ENCODE data around the gene TRAPPC6A. TPM values are rescaled to one million over a fixed set of nuclear protein-coding genes. Genes with fewer than 3 reads are reported as not detected.
"Not testable (repeated sequence)": the region's sequence is repeated elsewhere in the genome, so short reads cannot be mapped to it uniquely, and the experiment has no call there.

The TRAPPC6A gene
- total RNA-seq, 1 donor: 30.9 TPM

GRCh38 chr19:45123440-45123850 lies 54.6 kb downstream of the TRAPPC6A start:
- H3K4me3 ChIP-seq (ENCODE audit: low read length): no peak overlapping the region
- H3K4me1 ChIP-seq (ENCODE audit: insufficient read depth, low read length): peaks cover 12% of the 10 kb centered on the region
- H3K9me3 ChIP-seq (ENCODE audit: low read depth, low read length): no peaks in the 10 kb centered on the region
- H3K27me3 ChIP-seq (ENCODE audit: insufficient read depth, low read length): no peaks in the 10 kb centered on the region

- Histone ChIP-seq H3K4me1 (ENCODE audit: insufficient read depth, low read length) (peaks cover 19% of the 10 kb centered on the region), H3K27me3 (ENCODE audit: insufficient read depth, low read length) (no peaks in the 10 kb centered on the region)
Observed at GRCh38 chr19:45122832-45123231, 55.2 kb downstream of the TRAPPC6A start.

GRCh38 chr19:45121827-45122345 lies 56.2 kb downstream of the TRAPPC6A start:
- Histone ChIP-seq H3K4me3 (ENCODE audit: low read length) (no peak overlapping the region), H3K4me1 (ENCODE audit: insufficient read depth, low read length) (peaks cover 28% of the 10 kb centered on the region), H3K27me3 (ENCODE audit: insufficient read depth, low read length) (no peaks in the 10 kb centered on the region), H3K9me3 (ENCODE audit: low read depth, low read length) (no peaks in the 10 kb centered on the region)

More at GRCh38 chr19:45122832-45123231, 55.2 kb downstream of the TRAPPC6A start:
- no peaks in the 10 kb centered on the region for H3K9me3 ChIP-seq (ENCODE audit: low read depth, low read length)
- no peak overlapping the region for H3K4me3 ChIP-seq (ENCODE audit: low read length)

- peaks cover 48% of the 10 kb centered on the region for H3K4me1 ChIP-seq (ENCODE audit: insufficient read depth, low read length)
- no peak overlapping the region for H3K4me3 ChIP-seq (ENCODE audit: low read length)
- H3K9me3 ChIP-seq (ENCODE audit: low read depth, low read length): no peaks in the 10 kb centered on the region
- no peaks in the 10 kb centered on the region for H3K27me3 ChIP-seq (ENCODE audit: insufficient read depth, low read length)
Observed at GRCh38 chr19:45119582-45119981, 58.5 kb downstream of the TRAPPC6A start.

GRCh38 chr19:45118591-45119355 lies 59.3 kb downstream of the TRAPPC6A start:
- not testable (repeated sequence) for H3K9me3 ChIP-seq (ENCODE audit: low read depth, low read length); H3K27me3 ChIP-seq (ENCODE audit: insufficient read depth, low read length); H3K4me3 ChIP-seq (ENCODE audit: low read length)
- peaks cover 48% of the 10 kb centered on the region for H3K4me1 ChIP-seq (ENCODE audit: insufficient read depth, low read length)

GRCh38 chr19:45118106-45118505 lies 59.9 kb downstream of the TRAPPC6A start:
- peaks cover 48% of the 10 kb centered on the region for H3K4me1 ChIP-seq (ENCODE audit: insufficient read depth, low read length)
- H3K4me3 ChIP-seq (ENCODE audit: low read length): no peak overlapping the region
- H3K9me3 ChIP-seq (ENCODE audit: low read depth, low read length): no peaks in the 10 kb centered on the region
- H3K27me3 ChIP-seq (ENCODE audit: insufficient read depth, low read length): no peaks in the 10 kb centered on the region

- Histone ChIP-seq H3K4me3 (ENCODE audit: low read length) (no peak overlapping the region), H3K4me1 (ENCODE audit: insufficient read depth, low read length) (peaks cover 48% of the 10 kb centered on the region), H3K27me3 (ENCODE audit: insufficient read depth, low read length) (no peaks in the 10 kb centered on the region), H3K9me3 (ENCODE audit: low read depth, low read length) (no peaks in the 10 kb centered on the region)
Observed at GRCh38 chr19:45117671-45118070, 60.4 kb downstream of the TRAPPC6A start.

GRCh38 chr19:45117167-45117594 lies 60.9 kb downstream of the TRAPPC6A start:
- H3K27me3 ChIP-seq (ENCODE audit: insufficient read depth, low read length): no peaks in the 10 kb centered on the region
- peaks cover 48% of the 10 kb centered on the region for H3K4me1 ChIP-seq (ENCODE audit: insufficient read depth, low read length)
- H3K9me3 ChIP-seq (ENCODE audit: low read depth, low read length): no peaks in the 10 kb centered on the region
- H3K4me3 ChIP-seq (ENCODE audit: low read length): no peak overlapping the region

- Histone ChIP-seq H3K27me3 (ENCODE audit: insufficient read depth, low read length) (no peaks in the 10 kb centered on the region), H3K4me1 (ENCODE audit: insufficient read depth, low read length) (peaks cover 48% of the 10 kb centered on the region), H3K9me3 (ENCODE audit: low read depth, low read length) (no peaks in the 10 kb centered on the region), H3K4me3 (ENCODE audit: low read length) (no peak overlapping the region)
Observed at GRCh38 chr19:45115809-45116615, 62.0 kb downstream of the TRAPPC6A start.

GRCh38 chr19:45114116-45114515 lies 63.9 kb downstream of the TRAPPC6A start:
- H3K27me3 ChIP-seq (ENCODE audit: insufficient read depth, low read length): no peaks in the 10 kb centered on the region
- no peak overlapping the region for H3K4me3 ChIP-seq (ENCODE audit: low read length)
- no peaks in the 10 kb centered on the region for H3K9me3 ChIP-seq (ENCODE audit: low read depth, low read length)
- H3K4me1 ChIP-seq (ENCODE audit: insufficient read depth, low read length): peaks cover 47% of the 10 kb centered on the region

GRCh38 chr19:45113628-45114027 lies 64.4 kb downstream of the TRAPPC6A start:
- H3K9me3 ChIP-seq (ENCODE audit: low read depth, low read length): no peaks in the 10 kb centered on the region
- peaks cover 42% of the 10 kb centered on the region for H3K4me1 ChIP-seq (ENCODE audit: insufficient read depth, low read length)
- H3K4me3 ChIP-seq (ENCODE audit: low read length): no peak overlapping the region
- H3K27me3 ChIP-seq (ENCODE audit: insufficient read depth, low read length): no peaks in the 10 kb centered on the region

Other genes starting within 250 kb of the TRAPPC6A start
- not detected for gene APOC4, start 236.0 kb downstream of the TRAPPC6A start, total RNA-seq
- gene APOC2, start 232.2 kb downstream of the TRAPPC6A start, total RNA-seq: not detected
- 29.1 TPM for gene CLPTM1, start 222.9 kb downstream of the TRAPPC6A start, total RNA-seq
- gene RELB, start 176.8 kb downstream of the TRAPPC6A start, total RNA-seq: 42.9 TPM
- 49.4 TPM for gene CLASRP, start 139.2 kb downstream of the TRAPPC6A start, total RNA-seq
- 1.2 TPM for gene ZNF296, start 101.8 kb downstream of the TRAPPC6A start, total RNA-seq
- gene GEMIN7, start 99.0 kb downstream of the TRAPPC6A start, total RNA-seq: 4.1 TPM
- 14.0 TPM for gene PPP1R37, start 85.1 kb downstream of the TRAPPC6A start, total RNA-seq
- gene NKPD1, start 17.3 kb downstream of the TRAPPC6A start, total RNA-seq: 0.84 TPM
- 7.3 TPM for gene BLOC1S3, start 547 bp upstream of the TRAPPC6A start, total RNA-seq
- gene EXOC3L2, start 67.2 kb upstream of the TRAPPC6A start, total RNA-seq: 0.31 TPM
- 12.9 TPM for gene MARK4, start 73.0 kb upstream of the TRAPPC6A start, total RNA-seq
- gene CKM, start 144.6 kb upstream of the TRAPPC6A start, total RNA-seq: not detected
- gene KLC3, start 162.5 kb upstream of the TRAPPC6A start, total RNA-seq: 0.21 TPM
- 4.2 TPM for gene ERCC2, start 192.3 kb upstream of the TRAPPC6A start, total RNA-seq
- 0.52 TPM for gene PPP1R13L, start 226.8 kb upstream of the TRAPPC6A start, total RNA-seq
- 0.10 TPM for gene POLR1G, start 228.4 kb upstream of the TRAPPC6A start, total RNA-seq
- 33.6 TPM for gene ERCC1, start 245.7 kb upstream of the TRAPPC6A start, total RNA-seq